IPS-NIHi11 (cell line): Measurements from ENCODE around the gene ABCB8.

Experiments
- DNase-seq: peaks from one replicate; pipeline ENCODE4 v3.0.0; 2012; ENCODE audit warnings: mixed read lengths, low spot score

ABCB8 gene

GRCh38 chr7:151074817-151075661 is 46.8 kb downstream of the ABCB8 start:
- no peak for DNase-seq

DNA sequence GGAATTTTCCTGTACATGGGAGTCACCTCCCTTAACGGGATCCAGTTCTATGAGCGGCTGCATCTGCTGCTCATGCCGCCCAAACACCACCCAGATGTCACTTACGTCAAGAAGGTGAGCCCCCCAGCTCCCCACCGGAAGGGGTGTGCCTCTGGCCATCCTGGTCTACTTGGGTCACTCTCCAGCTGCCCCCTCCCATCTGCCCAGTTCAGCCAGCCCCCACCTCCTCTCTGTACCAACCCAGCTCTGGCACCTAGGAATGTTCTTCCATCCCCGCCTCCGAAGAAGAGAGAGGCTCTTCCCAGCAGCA is 47.4 kb downstream of the ABCB8 start:
- no peak for DNase-seq

GRCh38 chr7:151075978-151076426 is 47.8 kb downstream of the ABCB8 start:
- DNase-seq: no peak

GRCh38 chr7:151076863-151077704 is 48.8 kb downstream of the ABCB8 start:
- peak; percentile 79 for DNase-seq

DNA sequence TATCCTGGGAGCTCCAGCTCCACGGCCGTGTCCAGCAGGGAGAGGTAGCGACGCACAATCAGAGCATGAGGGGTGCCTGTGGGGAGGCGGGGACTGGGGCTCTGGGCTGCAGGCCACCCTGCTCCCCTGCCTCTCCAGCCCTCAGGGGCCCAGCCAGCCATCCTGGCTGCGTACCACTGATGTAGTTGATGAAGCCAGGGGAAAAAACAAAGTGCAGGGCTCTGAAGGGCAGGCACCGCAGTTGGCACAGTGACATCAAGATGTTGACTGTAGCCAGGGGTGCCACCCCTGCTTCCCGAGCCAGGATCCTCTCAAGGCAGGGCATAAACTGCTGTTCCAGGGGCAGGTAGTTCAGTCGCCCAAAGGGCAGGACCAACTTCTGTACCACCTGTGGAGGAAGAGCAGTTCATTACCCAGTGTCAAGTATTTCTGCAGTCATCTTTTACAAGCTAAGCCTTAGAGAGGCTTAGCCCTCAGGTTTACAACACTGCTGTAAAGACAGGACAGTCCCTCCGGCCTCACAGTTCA is 49.5 kb downstream of the ABCB8 start:
- DNase-seq: no peak

GRCh38 chr7:151078233-151079040 is 50.2 kb downstream of the ABCB8 start:
- peak; percentile 50 for DNase-seq

GRCh38 chr7:151079199-151079910 is 51.1 kb downstream of the ABCB8 start:
- no peak for DNase-seq

GRCh38 chr7:151080067-151080521 is 51.8 kb downstream of the ABCB8 start:
- peak; percentile 41 for DNase-seq

- peak; percentile 93 for DNase-seq
Observed at GRCh38 chr7:151080522-151081169, 52.4 kb downstream of the ABCB8 start, which contains the start of gene FASTK. FASTK (minus strand) TSS chr7:151080809; CDS start chr7:151080766, 43 bp downstream.

DNA sequence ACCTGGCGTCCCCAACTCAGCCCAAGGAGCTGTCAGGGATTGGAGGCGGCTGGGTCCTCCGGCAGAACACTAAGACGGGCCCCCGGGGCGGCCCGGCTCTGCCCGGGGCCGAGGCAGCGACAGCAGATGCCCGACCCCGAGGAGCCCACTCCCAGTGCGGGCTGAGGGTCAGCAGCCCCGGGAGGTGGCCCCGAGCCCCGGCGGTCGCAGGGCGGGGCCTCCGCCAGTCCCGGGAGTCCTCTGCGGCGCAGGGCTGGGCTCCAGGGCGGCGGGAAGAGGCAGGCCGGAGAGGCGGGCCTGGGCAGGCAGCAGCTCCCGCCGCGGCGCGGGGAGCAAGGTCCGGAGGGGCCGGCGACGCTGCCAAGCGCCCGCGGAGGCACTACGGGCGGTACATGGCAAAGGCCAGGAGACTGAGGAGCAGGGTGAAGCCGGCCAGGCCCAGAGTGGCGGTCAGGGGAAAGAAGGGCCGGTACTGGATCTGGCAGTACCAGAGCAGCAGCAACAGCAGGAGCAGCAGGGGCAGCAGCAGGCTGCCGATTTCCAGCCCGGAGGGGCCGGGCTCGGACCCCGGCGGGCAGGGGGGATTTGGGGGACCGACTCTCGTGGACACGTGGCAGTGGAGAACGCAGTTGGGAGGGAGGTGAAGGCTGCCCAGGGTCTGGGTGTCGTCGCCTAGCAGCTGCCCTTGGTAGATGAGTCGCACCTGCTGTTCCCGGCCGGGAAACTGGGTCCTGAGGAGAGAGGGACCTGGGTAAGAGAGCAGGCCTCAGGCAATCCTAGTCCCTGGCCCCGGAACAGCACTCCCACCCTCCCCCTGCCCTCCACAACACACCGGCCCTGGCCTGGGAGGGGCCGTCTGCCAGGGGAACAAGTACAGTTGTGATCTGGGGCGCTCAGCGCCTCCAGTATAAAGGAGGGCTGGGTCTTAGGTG is 53.2 kb downstream of the ABCB8 start:
- no peak for DNase-seq

- no peak for DNase-seq
Observed at GRCh38 chr7:151082141-151083070, 54.2 kb downstream of the ABCB8 start.

DNA sequence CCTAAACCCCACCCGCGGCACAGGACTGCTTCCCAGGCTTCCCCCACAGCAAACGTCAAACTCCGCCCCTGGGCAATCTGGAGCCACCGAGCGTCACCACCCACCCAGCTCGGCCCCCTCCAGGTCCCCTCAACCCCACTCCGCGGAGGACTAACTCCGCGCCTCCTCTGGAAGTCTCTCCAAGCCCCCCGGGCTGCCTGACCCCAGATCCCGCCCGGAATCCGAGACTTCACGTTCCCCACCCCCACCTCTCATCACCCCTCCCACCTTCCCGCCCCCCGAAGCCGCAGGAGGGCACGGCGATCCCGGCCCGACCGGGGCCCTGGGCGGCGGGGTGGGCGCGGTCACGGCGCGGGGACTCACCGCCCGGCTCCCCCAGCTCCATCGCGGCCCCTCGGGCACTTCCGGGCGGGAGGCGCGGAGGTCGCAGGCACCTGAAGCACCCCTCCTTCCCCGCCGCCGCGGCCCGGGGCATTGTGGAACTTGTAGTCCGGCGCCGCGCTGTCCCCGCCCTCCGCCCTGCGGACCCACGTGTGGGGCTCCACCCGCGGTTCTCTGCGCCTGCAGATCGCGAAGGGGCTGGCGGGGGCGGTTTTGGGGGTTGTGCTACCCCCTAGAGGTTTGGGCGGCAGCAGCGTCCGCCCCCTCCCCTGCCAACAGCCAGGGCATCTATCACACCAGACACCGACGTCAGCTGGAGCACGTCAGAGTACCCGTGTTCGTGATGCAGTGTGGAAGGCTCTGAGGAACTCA is 55.0 kb downstream of the ABCB8 start, which contains the start of gene TMUB1:
TMUB1 (minus strand) TSS at position 423 of the 753 bp plus-strand sequence. CDS start 930 bp downstream, outside the sequence.
- peak; percentile 52 for DNase-seq

GRCh38 chr7:151083824-151084160 is 55.5 kb downstream of the ABCB8 start:
- no peak for DNase-seq

DNA sequence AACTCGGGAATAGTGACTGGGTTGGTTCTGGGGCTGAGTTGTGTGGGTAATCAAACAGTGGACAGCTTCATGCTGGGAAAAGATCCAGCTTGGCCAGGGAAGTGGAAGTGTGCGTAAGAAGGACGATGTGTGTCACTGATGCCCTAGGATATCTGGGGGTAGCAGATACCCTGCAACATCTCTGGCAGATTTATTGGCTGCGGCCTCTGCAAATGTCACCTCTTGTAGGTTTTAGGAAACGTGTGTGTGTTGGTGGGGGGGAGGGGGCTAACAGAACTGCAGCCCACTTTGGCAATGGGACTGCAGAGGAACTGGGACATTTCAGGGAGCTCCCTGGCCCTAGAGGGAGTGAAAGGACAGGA is 57.1 kb downstream of the ABCB8 start:
- DNase-seq: no peak

GRCh38 chr7:151085691-151086620 is 57.7 kb downstream of the ABCB8 start, which contains the start of gene AGAP3:
AGAP3 (plus strand) TSS chr7:151086475; CDS start chr7:151086742, 267 bp downstream.
- DNase-seq: peak; percentile 91

DNA sequence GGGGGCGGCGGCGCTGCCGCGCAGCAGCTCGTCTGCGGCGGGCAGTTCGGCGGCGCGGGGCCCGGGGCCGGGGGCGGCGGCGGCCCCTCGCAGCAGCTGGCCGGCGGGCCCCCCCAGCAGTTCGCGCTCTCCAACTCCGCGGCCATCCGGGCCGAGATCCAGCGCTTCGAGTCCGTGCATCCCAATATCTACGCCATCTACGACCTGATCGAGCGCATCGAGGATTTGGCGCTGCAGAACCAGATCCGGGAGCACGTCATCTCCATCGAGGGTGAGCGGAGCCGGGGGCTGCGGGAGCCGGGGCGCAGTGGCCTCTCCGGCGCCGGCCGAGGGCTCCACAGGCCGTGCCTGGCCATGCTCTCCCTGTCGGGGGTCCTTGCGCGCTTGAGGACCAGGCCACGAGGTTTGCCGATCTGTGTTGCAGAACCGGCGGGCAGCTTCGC is 58.6 kb downstream of the ABCB8 start:
- no peak for DNase-seq
